ENCODE measurements around the gene CR1L.
"Not testable (repeated sequence)": the region's sequence is repeated elsewhere in the genome, so short reads cannot be mapped to it uniquely, and the experiment has no call there.

CR1L gene

DNA sequence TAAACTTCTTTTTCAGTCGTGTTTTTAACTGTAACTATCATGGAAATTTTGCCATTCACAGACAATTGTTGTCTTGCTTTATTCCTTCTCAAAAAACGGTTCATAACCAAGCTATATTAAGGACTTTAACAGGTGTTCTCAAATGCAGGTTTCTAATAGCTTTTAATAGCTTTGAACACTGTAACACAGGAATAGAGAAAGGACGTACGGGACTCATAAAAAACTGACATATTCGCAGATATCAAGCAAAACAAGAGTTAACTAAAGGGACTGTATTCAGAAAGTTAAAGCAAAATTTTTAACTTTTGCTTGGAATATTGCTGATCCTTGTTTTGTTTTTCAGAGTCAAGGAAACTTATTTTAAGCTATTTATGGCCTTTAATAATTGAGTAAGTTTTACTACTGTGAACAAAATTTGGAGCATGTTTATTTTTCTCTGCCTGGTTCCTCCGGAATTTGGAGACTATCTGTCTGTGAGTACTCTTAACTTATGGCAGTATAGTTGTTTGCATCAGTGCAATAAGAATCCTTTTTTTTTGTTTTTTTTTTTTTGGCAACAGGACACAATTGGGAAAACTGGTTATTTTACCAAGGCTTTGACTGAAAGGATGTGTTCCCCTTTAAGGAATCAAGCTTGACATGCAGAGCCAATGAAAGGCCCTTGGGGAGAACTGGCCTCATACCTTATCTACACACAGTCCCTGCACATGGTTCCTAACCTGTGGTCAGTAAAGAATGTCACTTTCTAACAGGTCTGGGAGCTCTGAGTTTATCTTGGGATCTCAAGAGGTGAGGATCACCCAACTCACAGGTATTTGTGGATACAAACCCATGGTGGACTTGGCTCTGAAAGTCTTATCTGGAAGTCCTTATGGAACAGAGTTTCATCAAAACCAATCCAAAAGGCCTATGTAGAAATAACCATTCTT is 101.2 kb downstream of the CR1L start:
- DNase-seq (ENCODE audit: low spot score), result no peak

DNA sequence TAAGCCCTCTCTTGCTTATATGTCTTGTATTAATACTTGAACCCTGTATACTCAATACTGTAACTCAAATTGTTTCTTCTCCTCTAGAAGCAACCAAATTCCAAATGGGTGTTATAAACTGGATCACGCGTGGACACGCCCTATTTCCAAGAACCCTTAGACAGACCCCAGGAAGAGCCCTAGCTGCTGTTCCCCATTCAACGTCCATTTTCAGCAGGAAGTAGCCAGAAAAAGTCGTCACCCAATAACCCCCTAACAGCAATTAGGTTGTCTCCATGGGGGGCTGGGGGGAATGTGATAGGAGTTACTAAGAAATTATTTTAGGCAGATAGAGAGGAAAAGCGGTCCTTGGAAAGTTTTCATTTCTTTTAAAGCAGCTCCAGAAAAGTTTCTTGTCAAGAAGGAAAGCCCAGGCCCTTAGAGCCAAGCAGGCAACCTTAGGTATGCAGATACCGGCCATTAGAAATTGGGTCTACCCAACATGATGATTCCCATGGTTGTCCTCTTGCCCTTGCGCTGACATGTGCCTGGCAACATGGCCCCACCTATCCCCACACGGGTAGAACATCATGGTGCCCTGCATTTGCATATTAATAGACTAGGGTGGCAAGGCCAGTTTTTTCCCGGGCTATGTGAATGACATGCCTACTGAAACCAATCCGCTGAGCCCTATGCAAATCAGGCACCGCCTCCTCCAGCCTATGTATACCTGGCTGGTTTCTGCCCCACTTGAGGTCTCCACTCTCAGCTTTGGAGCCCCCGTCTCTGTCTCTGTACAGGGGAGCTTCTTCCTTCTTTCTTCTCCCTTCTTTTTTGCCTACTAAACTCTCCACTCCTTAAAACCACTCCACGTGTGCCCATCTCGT is 102.9 kb downstream of the CR1L start:
- DNase-seq (ENCODE audit: low spot score), result no peak

DNA sequence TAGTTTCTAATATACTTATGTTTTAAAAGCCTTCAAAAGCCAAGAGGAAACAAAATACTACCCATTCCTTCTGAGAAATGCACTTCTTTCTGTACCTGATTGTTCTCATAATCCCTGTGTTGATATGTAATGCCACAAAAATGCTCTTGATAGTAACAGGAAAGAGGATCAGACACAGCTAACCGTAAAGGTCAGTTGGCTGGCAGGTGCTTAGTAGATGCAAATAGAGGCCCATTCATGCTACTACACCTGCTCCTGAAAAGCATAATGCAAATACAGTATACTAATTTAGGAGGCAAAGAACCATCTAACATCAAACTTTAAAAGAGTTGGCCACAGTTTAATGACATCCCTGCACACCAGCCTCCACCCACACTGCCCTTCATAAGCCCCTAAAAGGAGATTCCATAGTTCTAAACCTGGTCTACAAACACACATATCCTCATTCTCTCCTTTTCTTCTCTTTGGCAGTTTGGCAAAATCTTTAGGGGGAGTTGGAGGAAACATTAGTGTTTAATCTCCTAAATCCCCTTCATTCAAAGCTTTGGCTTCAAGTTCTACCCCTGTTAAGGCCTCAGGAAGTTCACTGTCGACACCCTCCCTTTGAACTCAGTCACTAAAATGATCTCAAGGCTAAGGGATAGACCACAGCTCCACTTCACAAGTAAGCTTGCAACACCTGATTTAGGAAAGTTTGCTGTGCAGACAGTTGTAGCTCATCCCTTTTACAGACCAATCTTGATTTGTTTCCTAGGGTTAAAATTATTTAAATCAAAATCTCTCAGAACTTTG is 104.0 kb downstream of the CR1L start:
- DNase-seq (ENCODE audit: low spot score), result no peak

DNA sequence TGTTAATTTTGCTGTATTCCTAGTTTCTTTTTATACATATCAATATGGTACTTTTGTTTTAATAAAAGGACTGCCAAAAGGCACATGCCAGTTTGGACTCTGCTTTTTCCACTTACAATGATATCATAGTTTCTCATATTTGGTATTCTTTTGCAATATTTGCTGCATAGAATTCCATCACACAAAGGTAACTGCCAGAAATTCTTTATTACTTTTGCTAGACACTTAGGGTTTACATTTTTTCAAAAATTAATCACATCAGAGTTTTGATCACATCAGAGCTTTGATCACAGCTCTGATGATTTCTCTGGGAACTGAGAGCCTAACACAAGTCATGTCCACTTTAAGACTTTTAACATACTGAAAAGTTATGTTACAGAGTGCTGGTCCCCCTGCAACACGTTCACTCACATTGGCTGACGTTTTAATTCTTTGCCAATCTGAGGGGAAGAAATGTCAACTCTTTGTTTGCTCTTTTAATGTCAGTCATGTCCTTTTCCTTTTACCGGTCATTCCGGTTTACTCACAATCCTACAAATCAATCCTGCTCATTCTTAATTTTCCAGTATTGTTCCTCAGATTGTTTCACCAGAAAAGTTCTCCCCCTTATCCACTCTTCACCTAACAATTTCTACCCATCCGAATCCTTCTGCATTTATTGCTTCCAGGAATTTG is 105.8 kb downstream of the CR1L start:
- no peak for DNase-seq (ENCODE audit: low spot score)

GRCh38 chr1:207751463-207751789 is 106.5 kb downstream of the CR1L start:
- not testable (repeated sequence) for DNase-seq (ENCODE audit: low spot score)

- DNase-seq (ENCODE audit: low spot score), result peak; percentile 96
These were observed 107.0 kb downstream of the CR1L start, which contains the start of gene CD46 for GRCh38 chr1:207751790-207752455. Gene CD46, plus strand, starts transcription at chr1:207752054. Its CDS starts 159 bp downstream, at chr1:207752213.

DNA sequence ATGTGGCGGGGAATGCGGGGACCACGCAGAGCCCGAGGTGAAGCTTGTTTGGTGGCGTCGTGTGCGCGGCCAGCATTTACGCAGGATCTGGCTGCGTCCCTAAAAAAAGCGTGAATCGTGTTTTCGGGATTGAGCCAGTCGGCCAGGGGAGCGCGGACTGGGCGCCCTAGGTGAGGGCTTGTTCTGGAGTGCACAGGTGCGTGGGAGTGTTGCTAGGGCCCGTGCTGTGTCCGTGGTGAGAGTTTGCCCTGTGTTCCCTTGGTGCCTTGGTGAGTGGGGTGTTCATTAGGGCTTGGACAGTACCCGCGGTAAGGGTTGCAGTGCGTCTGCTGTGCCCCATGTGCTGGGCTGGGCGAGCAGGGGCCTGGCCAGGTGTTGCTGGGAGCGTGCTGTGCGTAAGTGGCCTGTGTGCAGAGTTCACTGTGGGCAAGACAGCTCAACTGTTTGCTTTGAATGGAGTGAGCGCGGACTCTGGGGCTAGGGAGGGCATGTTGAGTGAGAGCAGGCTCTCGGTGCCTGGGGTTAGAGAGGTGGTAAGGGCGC is 107.6 kb downstream of the CR1L start:
- DNase-seq (ENCODE audit: low spot score), result no peak

DNA sequence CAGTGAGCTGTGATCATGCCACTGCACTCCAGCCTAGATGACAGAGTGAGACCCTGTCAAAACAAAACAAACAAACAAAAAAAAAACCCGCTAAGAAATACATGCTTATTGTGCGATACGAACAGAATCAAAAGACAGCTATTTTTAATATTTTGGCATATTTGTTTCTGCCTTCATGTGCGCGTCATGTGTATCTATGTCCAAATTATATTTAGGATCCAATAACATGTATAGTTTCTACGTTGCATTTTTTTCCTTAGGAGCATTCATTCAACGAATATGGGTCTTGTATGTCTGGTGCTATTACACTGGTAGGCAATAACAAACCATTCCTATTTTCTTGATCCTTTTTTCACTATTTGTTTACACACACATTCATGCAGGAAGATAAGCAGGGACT is 108.7 kb downstream of the CR1L start:
- DNase-seq (ENCODE audit: low spot score), result no peak

DNA sequence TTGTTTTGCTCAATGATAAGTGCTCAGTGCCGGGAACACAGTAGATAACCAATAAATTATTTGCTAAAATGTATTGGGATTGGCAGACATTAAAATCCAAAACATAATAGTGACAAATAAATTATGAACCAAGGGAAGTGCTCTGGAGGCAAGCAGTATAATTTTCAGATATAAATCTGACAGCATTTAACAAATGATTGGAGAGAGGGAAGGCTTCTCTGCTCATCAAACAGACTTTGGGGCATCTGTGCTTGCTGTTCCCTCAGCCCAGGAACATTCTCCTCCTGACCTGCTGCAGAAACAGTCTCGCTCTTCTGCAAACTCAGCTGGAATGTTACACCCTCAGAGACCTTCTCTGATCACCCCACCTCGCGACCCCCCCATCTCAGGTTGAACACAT is 109.1 kb downstream of the CR1L start:
- DNase-seq (ENCODE audit: low spot score), result no peak

DNA sequence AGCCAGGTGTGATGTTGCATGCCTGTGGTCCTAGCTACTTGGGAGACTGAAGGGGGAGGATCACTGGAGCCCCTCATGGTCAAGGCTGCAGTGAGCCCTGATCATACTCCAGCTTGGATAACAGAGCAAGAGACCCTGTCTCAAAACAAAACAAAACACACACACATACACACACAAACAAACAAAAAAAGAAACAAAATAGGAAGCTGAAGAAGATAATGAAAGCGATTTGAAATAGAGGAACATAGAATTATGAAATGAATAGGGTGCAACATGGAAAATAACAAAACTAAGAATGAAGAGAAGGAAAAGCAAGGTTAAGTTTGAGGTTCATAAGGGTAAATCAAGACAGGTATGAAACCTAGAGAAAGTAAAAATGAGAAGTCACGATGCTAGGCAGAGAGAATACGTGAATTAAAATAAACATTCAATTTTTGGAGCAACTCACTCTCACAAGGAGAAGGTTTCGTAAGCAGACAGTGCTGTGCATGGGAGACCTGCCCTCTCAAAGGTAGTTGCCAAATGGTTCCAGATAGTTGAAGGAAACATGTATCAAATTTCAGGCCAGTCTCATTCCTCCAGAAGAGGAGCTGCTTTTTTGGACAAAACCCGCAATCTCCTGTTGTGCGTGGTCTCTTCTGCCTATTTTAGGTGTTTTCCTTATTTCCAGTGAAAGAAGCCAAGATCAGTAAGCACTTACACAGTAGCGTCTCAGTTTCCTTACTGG is 110.2 kb downstream of the CR1L start:
- no peak for DNase-seq (ENCODE audit: low spot score)

GRCh38 chr1:207755846-207756693 is 111.1 kb downstream of the CR1L start:
- DNase-seq (ENCODE audit: low spot score), result no peak

DNA sequence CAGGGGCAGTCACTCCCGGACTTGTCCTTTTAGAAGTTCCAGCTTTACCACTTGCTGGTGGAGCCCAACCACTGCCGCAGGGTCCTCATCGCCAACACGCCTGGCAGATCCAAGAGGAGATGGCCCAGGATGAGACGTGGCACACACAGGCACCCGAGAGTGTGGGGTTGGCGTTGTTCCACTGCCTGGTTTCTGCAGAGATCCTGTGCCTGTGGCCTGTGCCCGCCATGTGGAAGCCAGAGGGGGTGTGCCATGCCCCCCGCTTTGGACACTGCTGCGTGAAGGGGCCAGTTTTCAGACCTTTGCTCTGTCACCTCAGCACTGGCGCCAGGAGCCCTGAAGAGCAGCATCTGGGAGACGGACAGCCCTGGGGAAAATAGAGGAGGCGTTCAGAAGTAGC is 117.7 kb downstream of the CR1L start:
- DNase-seq (ENCODE audit: low spot score), result no peak

DNA sequence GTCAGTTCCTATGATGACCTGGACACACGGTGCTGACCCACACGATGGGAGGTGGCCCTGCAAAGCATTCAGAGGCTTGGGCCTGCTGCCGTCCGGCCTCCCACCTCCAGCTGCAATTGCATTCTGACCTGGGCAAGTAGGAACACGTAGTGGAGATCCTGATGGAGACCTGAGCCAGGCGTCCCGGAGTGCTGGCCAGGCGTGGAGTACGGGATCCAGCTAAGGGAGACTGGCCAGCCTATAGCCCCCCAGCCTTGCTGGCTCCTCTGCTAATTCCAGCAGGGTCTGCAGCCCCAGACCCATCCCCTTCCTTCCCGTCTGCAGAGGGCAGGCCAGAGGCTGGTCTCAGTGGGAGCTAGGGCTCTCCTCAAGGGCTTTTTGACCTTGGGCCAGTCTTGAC is 118.2 kb downstream of the CR1L start:
- DNase-seq (ENCODE audit: low spot score), result no peak

DNA sequence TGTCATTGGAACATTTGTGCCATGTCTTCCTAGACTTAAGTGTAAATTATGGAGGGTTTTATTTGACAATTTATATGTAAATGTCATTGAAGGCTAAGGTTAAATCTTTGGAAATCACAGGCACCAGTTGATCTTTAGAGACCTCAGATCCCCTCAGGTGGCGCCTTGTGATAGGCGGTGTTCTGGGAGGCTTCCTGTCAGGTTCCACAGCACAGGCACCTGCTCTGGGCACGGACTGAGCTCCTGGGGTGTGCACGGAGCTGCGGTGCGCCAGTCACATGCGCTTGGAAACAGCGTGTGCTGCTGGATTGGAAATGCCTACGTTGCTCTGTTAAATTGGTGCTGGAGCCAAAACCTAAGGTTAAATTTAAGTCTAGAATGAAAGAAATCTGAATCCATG is 119.0 kb downstream of the CR1L start:
- DNase-seq (ENCODE audit: low spot score), result no peak

DNA sequence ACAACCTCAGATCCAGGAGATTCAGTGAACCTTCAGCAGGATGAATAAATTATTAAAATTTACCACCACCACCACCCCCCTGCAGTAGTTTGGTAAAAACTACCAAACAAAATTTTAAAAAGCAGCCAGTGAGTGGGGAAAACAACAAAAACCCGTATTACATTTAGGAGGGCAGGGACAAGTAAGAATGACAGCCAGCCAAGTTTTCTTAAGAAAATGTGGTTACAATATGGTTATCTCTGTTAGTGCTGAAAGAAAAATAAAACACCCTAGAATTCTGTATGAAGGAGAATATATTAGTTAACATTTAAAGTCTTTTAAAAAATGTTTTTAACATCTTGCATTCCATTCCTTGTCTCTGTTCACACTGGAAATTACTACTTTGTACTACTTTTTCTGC is 121.6 kb downstream of the CR1L start:
- no peak for DNase-seq (ENCODE audit: low spot score)

DNA sequence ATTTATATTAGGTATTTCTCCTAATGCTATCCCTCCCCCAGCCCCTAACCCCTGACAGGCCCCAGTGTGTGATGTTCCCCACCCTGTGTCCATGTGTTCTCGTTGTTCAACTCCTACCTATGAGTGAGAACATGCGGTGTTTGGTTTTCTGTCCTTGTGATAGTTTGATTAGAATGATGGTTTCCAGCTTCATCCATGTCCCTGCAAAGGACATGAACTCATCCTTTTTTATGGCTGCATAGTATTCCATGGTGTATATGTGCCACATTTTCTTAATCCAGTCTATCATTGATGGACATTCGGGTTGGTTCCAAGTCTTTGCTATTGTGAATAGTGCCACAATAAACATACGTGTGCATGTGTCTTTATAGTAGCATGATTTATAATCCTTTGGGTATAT is 125.6 kb downstream of the CR1L start:
- DNase-seq (ENCODE audit: low spot score), result not testable (repeated sequence)
